Astrocyte of the hippocampus (primary cell): ENCODE results near the gene MGAM2.

Experiments
- DNase-seq: peaks from one replicate; pipeline ENCODE4 v3.0.0; 2011; ENCODE audit warnings: low read depth, low spot score

MGAM2 gene

GRCh38 chr7:142175594-142175993 lies 64.1 kb downstream of the MGAM2 start:
- DNase-seq = no peak

- no peak for DNase-seq
These were observed 65.4 kb downstream of the MGAM2 start for GRCh38 chr7:142176901-142177300.

GRCh38 chr7:142177869-142178268 lies 66.4 kb downstream of the MGAM2 start:
- peak; percentile 46 for DNase-seq

GRCh38 chr7:142180426-142180825 lies 68.9 kb downstream of the MGAM2 start:
- DNase-seq = no peak

GRCh38 chr7:142181211-142181610 lies 69.7 kb downstream of the MGAM2 start:
- no peak for DNase-seq

- DNase-seq = no peak
These were observed 70.4 kb downstream of the MGAM2 start for GRCh38 chr7:142181966-142182365.

- no peak for DNase-seq
These were observed 73.6 kb downstream of the MGAM2 start for GRCh38 chr7:142185069-142185468.

- DNase-seq = no peak
These were observed 74.3 kb downstream of the MGAM2 start for GRCh38 chr7:142185801-142186200.

GRCh38 chr7:142188154-142188553 lies 76.6 kb downstream of the MGAM2 start:
- DNase-seq = no peak

GRCh38 chr7:142188846-142189245 lies 77.3 kb downstream of the MGAM2 start:
- peak; percentile 18 for DNase-seq

- no peak for DNase-seq
These were observed 82.7 kb downstream of the MGAM2 start for GRCh38 chr7:142194201-142194600.

- DNase-seq = peak; percentile 39
These were observed 84.7 kb downstream of the MGAM2 start for GRCh38 chr7:142196066-142196840.

GRCh38 chr7:142200206-142200605 lies 88.7 kb downstream of the MGAM2 start:
- no peak for DNase-seq

- DNase-seq = no peak
These were observed 117.1 kb downstream of the MGAM2 start for GRCh38 chr7:142228537-142229104.

GRCh38 chr7:142231716-142232115 lies 120.2 kb downstream of the MGAM2 start:
- DNase-seq = no peak

GRCh38 chr7:142240546-142240945 lies 129.0 kb downstream of the MGAM2 start:
- no peak for DNase-seq

GRCh38 chr7:142243823-142244222 lies 132.3 kb downstream of the MGAM2 start:
- DNase-seq = no peak

- no peak for DNase-seq
These were observed 136.9 kb downstream of the MGAM2 start for GRCh38 chr7:142248166-142249160.

- no peak for DNase-seq
These were observed 138.4 kb downstream of the MGAM2 start for GRCh38 chr7:142249918-142250317.

GRCh38 chr7:142250705-142251104 lies 139.2 kb downstream of the MGAM2 start:
- DNase-seq = no peak

GRCh38 chr7:142257958-142258357 lies 146.4 kb downstream of the MGAM2 start, which contains the start of gene PRSS58:
Gene PRSS58 (minus strand): TSS chr7:142258058. CDS start chr7:142257707, 351 bp downstream.
- DNase-seq = no peak
